Transverse colon (tissue), 4 donors: ENCODE results near the gene ARHGEF4.

Experiments used
- EP300 ChIP-seq: sonication (generic); formaldehyde crosslinking; IDR thresholded peaks from one replicate; pipeline ENCODE4 v1.6.1; 2017; ENCODE audit warnings: antibody characterized with exemption, low read depth
- POLR2A ChIP-seq: fragments of 450-650 bp; IDR thresholded peaks from one replicate; pipeline ENCODE4 v1.6.1; 2016; ENCODE audit warnings: antibody characterized with exemption, mild to moderate bottlenecking, moderate library complexity
- POLR2AphosphoS5 ChIP-seq, 3 donors: sonication (generic); formaldehyde crosslinking; IDR thresholded peaks; one replicate each; pipeline ENCODE4 v1.6.1; 2016; ENCODE audit warnings: antibody characterized with exemption in 3 of 3
- TF ChIP-seq, protein P1 (sequence below), 5 experiments: fragments of 200-600 bp in 3 of 5; fragments of 450-650 bp in 2 of 5; sonication (generic) in 3 of 5; IDR thresholded peaks; 1 replicate in 2 of 5; 2 replicates in 3 of 5; pipeline ENCODE4 v1.5.1; 2016 to 2017; ENCODE audit warnings: antibody characterized with exemption in 5 of 5, inconsistent platforms in 3 of 5, mild to moderate bottlenecking in 2 of 5, moderate library complexity in 1 of 5

DNA sequence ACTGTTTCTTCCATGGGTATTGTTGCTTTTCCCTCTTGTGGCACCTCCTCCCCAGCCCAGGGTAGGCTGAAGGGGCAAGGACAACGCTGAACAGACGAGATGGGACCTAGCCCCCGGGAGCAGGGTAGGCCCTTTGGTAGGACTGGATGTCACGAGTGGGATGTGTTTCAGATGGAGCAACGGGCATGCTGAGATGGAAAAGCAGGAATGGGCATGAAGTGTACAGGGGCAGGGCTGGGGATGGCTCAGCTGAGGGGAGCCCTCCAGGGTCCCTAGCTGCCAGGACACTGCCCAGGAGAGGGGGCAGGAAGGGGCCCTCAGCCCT lies 33.4 kb downstream of the ARHGEF4 start:
- TF ChIP-seq, protein P1, sequence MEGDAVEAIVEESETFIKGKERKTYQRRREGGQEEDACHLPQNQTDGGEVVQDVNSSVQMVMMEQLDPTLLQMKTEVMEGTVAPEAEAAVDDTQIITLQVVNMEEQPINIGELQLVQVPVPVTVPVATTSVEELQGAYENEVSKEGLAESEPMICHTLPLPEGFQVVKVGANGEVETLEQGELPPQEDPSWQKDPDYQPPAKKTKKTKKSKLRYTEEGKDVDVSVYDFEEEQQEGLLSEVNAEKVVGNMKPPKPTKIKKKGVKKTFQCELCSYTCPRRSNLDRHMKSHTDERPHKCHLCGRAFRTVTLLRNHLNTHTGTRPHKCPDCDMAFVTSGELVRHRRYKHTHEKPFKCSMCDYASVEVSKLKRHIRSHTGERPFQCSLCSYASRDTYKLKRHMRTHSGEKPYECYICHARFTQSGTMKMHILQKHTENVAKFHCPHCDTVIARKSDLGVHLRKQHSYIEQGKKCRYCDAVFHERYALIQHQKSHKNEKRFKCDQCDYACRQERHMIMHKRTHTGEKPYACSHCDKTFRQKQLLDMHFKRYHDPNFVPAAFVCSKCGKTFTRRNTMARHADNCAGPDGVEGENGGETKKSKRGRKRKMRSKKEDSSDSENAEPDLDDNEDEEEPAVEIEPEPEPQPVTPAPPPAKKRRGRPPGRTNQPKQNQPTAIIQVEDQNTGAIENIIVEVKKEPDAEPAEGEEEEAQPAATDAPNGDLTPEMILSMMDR (IDR thresholded peaks at IDR 0.05), result no peak
- TF ChIP-seq POLR2A (no peak), POLR2AphosphoS5 (IDR thresholded peaks at IDR 0.05) (no peak), EP300 (no peak)
